ENCODE measurements around the gene ZBTB4.

ZBTB4 gene

GRCh38 chr17:7479213-7480088 is at the start of gene ZBTB4:
Gene ZBTB4 (minus strand): TSS chr17:7479631. CDS start chr17:7466801, 12,830 bp downstream.
- DNase-seq: peak in 1 of 2 donors; percentile 24

GRCh38 chr17:7528842-7529241 is 49.4 kb upstream of the ZBTB4 start:
- no peak for DNase-seq

- peak in 1 of 2 donors; percentile 14 for DNase-seq
Measured at GRCh38 chr17:7523033-7523432, 43.6 kb upstream of the ZBTB4 start.

GRCh38 chr17:7515911-7516610 is 36.6 kb upstream of the ZBTB4 start:
- DNase-seq: no peak

- DNase-seq: no peak
Measured at GRCh38 chr17:7513850-7514419, 34.5 kb upstream of the ZBTB4 start.

GRCh38 chr17:7512824-7513540 is 33.6 kb upstream of the ZBTB4 start:
- no peak for DNase-seq

GRCh38 chr17:7512105-7512504 is 32.7 kb upstream of the ZBTB4 start:
- DNase-seq: no peak

GRCh38 chr17:7511108-7511507 is 31.7 kb upstream of the ZBTB4 start:
- DNase-seq: no peak

- no peak for DNase-seq
Measured at GRCh38 chr17:7509937-7510336, 30.5 kb upstream of the ZBTB4 start.

GRCh38 chr17:7508846-7509245 is 29.4 kb upstream of the ZBTB4 start:
- DNase-seq: no peak

GRCh38 chr17:7508145-7508544 is 28.7 kb upstream of the ZBTB4 start:
- no peak for DNase-seq

- DNase-seq: no peak
Measured at GRCh38 chr17:7503521-7503920, 24.1 kb upstream of the ZBTB4 start.

- DNase-seq: no peak
Measured at GRCh38 chr17:7502987-7503386, 23.6 kb upstream of the ZBTB4 start.

GRCh38 chr17:7502171-7502847 is 22.9 kb upstream of the ZBTB4 start:
- DNase-seq: no peak

- no peak for DNase-seq
Measured at GRCh38 chr17:7501729-7502128, 22.3 kb upstream of the ZBTB4 start.

- DNase-seq: no peak
Measured at GRCh38 chr17:7499161-7499560, 19.7 kb upstream of the ZBTB4 start.

GRCh38 chr17:7497636-7498035 is 18.2 kb upstream of the ZBTB4 start:
- DNase-seq: no peak

GRCh38 chr17:7497228-7497627 is 17.8 kb upstream of the ZBTB4 start:
- no peak for DNase-seq

GRCh38 chr17:7496470-7497183 is 17.2 kb upstream of the ZBTB4 start:
- DNase-seq: no peak

- DNase-seq: no peak
Measured at GRCh38 chr17:7495906-7496434, 16.5 kb upstream of the ZBTB4 start.

- DNase-seq: no peak
Measured at GRCh38 chr17:7493941-7494340, 14.5 kb upstream of the ZBTB4 start.

- no peak for DNase-seq
Measured at GRCh38 chr17:7491583-7491982, 12.2 kb upstream of the ZBTB4 start.
